Progenitor cell of endocrine pancreas (in vitro differentiated cells): Measurements from ENCODE around the gene RBM19. TPM values are rescaled to one million over a fixed set of nuclear protein-coding genes. Genes with fewer than 3 reads are reported as not detected.

Experiments
- DNase-seq: peaks from one replicate; pipeline ENCODE4 v3.0.0; 2021; ENCODE audit warnings: low spot score; ENCODE audit not compliant: unreplicated experiment
- H3K27ac Mint-ChIP-seq: 2 replicates; pipeline ENCODE4 v1.8.0; 2021; ENCODE audit warnings: mild to moderate bottlenecking, moderate library complexity, mixed read lengths
- H3K27me3 Mint-ChIP-seq: 2 replicates; pipeline ENCODE4 v1.8.0; 2021; ENCODE audit warnings: mixed read lengths
- H3K36me3 Mint-ChIP-seq: 2 replicates; pipeline ENCODE4 v1.8.0; 2022; ENCODE audit warnings: mixed read lengths; ENCODE audit not compliant: insufficient read depth
- H3K4me1 Mint-ChIP-seq: 2 replicates; pipeline ENCODE4 v1.8.0; 2021; ENCODE audit warnings: low read depth, mixed read lengths
- H3K4me3 Mint-ChIP-seq: 2 replicates; pipeline ENCODE4 v1.8.0; 2021; ENCODE audit warnings: low read depth, mild to moderate bottlenecking, moderate library complexity, mixed read lengths
- H3K9me3 Mint-ChIP-seq: 2 replicates; pipeline ENCODE4 v1.8.0; 2021; ENCODE audit warnings: low read depth, mixed read lengths
- total RNA-seq: library from RNA; stranded (reverse); gene quantifications from 2 replicates; pipeline ENCODE4 v1.2.1, GENCODE V29; 2021
- TF ChIP-seq, protein P1 (sequence below): fragments of 200-600 bp; sonication (generic); IDR thresholded peaks from one replicate; pipeline ENCODE4 v1.5.0; 2021; ENCODE audit warnings: antibody characterized with exemption, mild to moderate bottlenecking; ENCODE audit not compliant: unreplicated experiment

Gene RBM19
- total RNA-seq, 1 donor from 2014 or later: 39.4 TPM

DNA sequence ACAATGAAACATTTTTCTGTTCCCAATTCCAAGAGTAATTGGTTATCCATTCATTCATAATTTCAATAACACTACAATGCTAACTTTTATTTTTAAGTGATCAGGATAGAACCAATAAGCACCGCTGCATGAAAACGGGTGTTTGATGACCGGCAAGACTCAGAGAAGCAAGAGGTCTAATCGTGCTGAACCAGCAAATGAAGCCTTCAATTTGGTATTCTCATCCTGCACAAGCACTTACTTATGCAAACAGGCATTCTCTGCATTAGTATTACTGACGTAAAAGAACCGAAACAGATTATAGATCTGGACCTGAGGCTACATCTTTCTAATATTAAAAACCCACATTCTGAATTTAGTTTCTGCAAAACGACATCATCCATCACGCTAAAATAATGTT is 67.7 kb downstream of the RBM19 start:
- Mint-ChIP-seq H3K4me3 (no peak overlapping the region), H3K27ac (no peak overlapping the region), H3K9me3 (no peaks in the 10 kb centered on the region), H3K36me3 (peaks cover 7% of the 10 kb centered on the region), H3K27me3 (no peaks in the 10 kb centered on the region), H3K4me1 (peaks cover 22% of the 10 kb centered on the region)
- no peak for DNase-seq
- TF ChIP-seq, protein P1, sequence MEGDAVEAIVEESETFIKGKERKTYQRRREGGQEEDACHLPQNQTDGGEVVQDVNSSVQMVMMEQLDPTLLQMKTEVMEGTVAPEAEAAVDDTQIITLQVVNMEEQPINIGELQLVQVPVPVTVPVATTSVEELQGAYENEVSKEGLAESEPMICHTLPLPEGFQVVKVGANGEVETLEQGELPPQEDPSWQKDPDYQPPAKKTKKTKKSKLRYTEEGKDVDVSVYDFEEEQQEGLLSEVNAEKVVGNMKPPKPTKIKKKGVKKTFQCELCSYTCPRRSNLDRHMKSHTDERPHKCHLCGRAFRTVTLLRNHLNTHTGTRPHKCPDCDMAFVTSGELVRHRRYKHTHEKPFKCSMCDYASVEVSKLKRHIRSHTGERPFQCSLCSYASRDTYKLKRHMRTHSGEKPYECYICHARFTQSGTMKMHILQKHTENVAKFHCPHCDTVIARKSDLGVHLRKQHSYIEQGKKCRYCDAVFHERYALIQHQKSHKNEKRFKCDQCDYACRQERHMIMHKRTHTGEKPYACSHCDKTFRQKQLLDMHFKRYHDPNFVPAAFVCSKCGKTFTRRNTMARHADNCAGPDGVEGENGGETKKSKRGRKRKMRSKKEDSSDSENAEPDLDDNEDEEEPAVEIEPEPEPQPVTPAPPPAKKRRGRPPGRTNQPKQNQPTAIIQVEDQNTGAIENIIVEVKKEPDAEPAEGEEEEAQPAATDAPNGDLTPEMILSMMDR: no peak

DNA sequence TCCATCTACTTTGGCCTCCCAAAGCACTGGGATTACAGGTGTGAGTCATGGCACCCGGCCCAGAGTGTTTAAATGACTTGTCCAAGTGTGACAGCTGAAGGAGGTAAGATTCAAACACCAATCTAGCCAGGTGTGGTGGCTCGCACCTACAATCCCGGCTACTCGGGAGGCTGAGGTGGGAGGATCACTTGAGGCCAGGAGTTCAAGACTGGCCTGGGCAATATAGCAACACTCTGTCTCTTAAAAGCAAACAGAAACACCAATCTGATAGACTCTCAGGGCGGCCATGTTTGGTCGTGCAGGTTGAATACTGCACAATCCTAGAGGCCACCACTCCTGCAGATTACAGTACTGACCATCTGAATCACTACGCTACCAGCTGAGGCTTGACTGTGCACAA is 68.7 kb downstream of the RBM19 start:
- no peaks in the 10 kb centered on the region for H3K9me3 Mint-ChIP-seq
- H3K36me3 Mint-ChIP-seq: peaks cover 5% of the 10 kb centered on the region
- H3K27ac Mint-ChIP-seq: no peak overlapping the region
- H3K27me3 Mint-ChIP-seq: no peaks in the 10 kb centered on the region
- peaks cover 22% of the 10 kb centered on the region for H3K4me1 Mint-ChIP-seq
- H3K4me3 Mint-ChIP-seq: no peak overlapping the region
- DNase-seq: no peak
- TF ChIP-seq, protein P1: no peak

DNA sequence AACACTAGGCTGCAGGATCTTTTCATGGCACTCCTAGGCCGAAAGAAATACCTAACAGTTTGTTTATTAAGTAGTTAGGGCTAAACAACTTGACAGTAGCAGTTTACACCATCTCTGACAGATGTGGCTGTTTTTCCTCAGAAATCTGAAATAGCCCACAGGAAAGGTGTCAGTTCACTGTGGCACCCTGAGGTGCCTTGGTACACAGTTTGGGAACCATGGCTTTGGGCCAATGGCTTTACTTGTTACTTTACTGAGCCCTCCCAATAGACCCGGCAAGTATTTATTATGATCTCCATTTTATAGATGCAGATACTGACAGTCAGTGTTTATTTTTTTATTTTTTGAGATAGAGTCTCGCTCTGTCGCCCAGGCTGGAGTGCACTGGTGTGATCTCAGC is 69.3 kb downstream of the RBM19 start:
- H3K36me3 Mint-ChIP-seq: peaks cover 5% of the 10 kb centered on the region
- H3K27ac Mint-ChIP-seq: no peak overlapping the region
- no peak overlapping the region for H3K4me3 Mint-ChIP-seq
- H3K4me1 Mint-ChIP-seq: peaks cover 22% of the 10 kb centered on the region
- TF ChIP-seq, protein P1: no peak
- no peaks in the 10 kb centered on the region for H3K9me3 Mint-ChIP-seq
- no peak for DNase-seq
- H3K27me3 Mint-ChIP-seq: no peaks in the 10 kb centered on the region

DNA sequence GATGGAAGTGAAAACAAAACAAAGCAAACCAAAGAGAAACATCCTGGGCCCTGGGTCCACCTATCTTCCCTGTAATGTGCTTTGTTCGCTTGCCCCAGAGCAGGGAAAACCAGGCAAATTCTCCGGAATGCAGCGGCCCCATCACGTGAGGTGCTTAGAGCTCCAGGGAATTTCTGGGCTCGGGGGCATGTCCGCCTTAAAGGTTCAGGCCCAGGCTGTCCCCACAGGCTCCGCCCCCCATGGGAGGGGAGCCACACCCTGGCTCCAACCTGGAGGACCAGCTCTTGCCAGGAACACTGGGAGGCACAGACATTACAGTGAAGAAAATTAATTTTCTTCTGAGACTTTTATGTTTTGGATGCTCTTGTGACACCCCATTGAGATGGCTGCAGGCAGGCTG is 69.9 kb downstream of the RBM19 start:
- peaks cover 25% of the 10 kb centered on the region for H3K4me1 Mint-ChIP-seq
- no peaks in the 10 kb centered on the region for H3K9me3 Mint-ChIP-seq
- H3K27me3 Mint-ChIP-seq: no peaks in the 10 kb centered on the region
- H3K4me3 Mint-ChIP-seq: no peak overlapping the region
- no peak overlapping the region for H3K27ac Mint-ChIP-seq
- H3K36me3 Mint-ChIP-seq: peaks cover 5% of the 10 kb centered on the region
- DNase-seq: no peak
- TF ChIP-seq, protein P1: no peak

DNA sequence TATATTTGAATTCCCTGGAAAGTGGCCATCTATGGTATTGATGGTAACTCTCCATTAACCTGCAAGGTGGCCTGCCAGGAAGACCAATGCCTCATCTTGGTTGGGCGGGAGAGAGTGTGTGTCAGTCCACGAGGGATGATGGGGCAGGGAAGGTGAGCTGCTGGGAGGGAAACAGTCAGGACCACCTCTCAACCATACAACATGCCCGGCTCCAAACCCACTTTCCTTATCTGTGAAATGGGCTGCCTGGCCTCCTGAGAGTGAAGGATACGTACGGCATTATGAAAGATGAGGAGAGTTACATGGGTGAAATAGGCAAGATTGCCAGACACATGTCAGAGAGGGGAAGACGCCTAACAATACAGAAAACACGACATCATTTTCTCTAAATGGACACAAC is 70.9 kb downstream of the RBM19 start:
- H3K4me3 Mint-ChIP-seq: no peak overlapping the region
- no peaks in the 10 kb centered on the region for H3K9me3 Mint-ChIP-seq
- peaks cover 5% of the 10 kb centered on the region for H3K36me3 Mint-ChIP-seq
- peak overlapping the region; percentile 18 for H3K27ac Mint-ChIP-seq
- no peaks in the 10 kb centered on the region for H3K27me3 Mint-ChIP-seq
- H3K4me1 Mint-ChIP-seq: peaks cover 28% of the 10 kb centered on the region
- DNase-seq: no peak
- TF ChIP-seq, protein P1: no peak
